Colonic mucosa (tissue), 4 donors: ENCODE measurements around the gene STUB1. TPM values are rescaled to one million over a fixed set of nuclear protein-coding genes. Genes with fewer than 3 reads are reported as not detected.

Experiments used
- DNase-seq: peaks from one replicate; pipeline ENCODE4 v3.0.0-alpha.2; 2020
- H3K27ac ChIP-seq: fragments of 200-600 bp; one replicate; pipeline ENCODE4 v1.8.0; 2021
- H3K27me3 ChIP-seq: fragments of 200-600 bp; one replicate; pipeline ENCODE4 v1.8.0; 2021
- H3K36me3 ChIP-seq: fragments of 200-600 bp; one replicate; pipeline ENCODE4 v1.8.0; 2021
- H3K4me1 ChIP-seq: fragments of 200-600 bp; one replicate; pipeline ENCODE4 v1.8.0; 2021; ENCODE audit warnings: mild to moderate bottlenecking
- H3K4me3 ChIP-seq: fragments of 200-600 bp; one replicate; pipeline ENCODE4 v1.8.0; 2021
- H3K9ac ChIP-seq, 2 donors: one replicate each; pipeline ENCODE4 v1.7.0; 2013; ENCODE audit warnings: control low read depth in 2 of 2, low read depth in 2 of 2, low read length in 2 of 2
- H3K9me3 ChIP-seq: fragments of 200-600 bp; one replicate; pipeline ENCODE4 v1.8.0; 2021
- intact Hi-C: fragments of 100-400 bp; cut with DNase I; formaldehyde crosslinking; loops from one replicate; pipeline ENCODE4 v1.14.1; 2022
- total RNA-seq, 2 donors: library from RNA; stranded (reverse); fragmentation: NEBNext Ultra II Directional in 1 of 2; extraction: Animal tissue kit (Norgen Biotek cat#: 25700) in 1 of 2; gene quantifications; one replicate each; pipeline ENCODE4 v1.2.1, GENCODE V29; 2021
- TF ChIP-seq, protein P1 (sequence below): fragments of 200-600 bp; IDR thresholded peaks from one replicate; pipeline ENCODE4 v1.8.0; 2022; ENCODE audit warnings: antibody characterized with exemption, mild to moderate bottlenecking
- donor health status: healthy.
- donor health status: DM: no; HTN: no; CAD: no.
- donor health status: DM: no; HTN: no; CAD: no.

The STUB1 gene
- total RNA-seq, 2 donors from 2014 or later, result 96.7 to 159 TPM

DNA sequence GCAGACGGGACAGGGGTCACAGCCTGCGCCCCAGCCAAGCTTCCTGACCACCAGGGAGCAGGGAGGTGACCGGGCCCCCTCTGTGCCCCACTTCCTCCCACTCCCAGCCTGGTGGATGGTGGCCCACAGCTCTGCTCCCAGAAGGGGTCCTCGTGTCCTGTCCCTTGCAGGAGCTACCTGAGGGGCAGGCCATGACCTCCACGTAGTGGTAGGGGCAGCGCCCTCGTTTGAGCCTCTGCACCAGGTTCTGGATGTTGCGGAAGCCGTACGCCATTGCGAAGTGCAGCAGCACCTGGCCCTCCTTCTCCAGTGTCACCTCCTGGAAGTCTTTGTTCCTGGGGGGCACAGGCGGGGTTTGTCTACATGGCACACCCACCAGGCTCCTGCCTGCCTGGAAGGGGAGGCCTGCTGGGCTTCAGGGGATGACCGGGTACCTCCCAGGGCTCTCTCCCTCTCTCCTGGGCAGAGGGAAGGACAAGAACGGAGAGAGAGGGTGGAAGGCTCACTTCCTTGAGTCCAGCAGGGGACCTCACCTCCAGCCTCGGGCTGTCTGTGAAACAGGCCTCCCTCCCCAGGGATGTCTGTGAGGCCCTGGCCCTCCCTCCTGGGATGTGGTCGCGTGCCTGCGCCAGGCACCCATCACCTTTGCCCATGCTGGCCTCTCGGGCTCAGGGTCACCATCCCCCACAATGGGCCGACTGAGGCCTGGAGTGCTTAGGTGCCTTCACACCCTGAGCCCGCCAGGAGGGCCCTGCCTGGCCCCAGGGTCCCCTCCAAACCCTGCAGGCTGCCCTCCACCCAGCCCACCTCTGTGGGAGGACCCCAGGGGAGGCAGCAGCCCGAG is 50.7 kb downstream of the STUB1 start:
- no peak overlapping the region for H3K9ac ChIP-seq
- H3K4me1 ChIP-seq, result peaks cover 13% of the 10 kb centered on the region
- H3K27ac ChIP-seq, result no peak overlapping the region
- peaks cover 9% of the 10 kb centered on the region for H3K27me3 ChIP-seq
- TF ChIP-seq, protein P1, sequence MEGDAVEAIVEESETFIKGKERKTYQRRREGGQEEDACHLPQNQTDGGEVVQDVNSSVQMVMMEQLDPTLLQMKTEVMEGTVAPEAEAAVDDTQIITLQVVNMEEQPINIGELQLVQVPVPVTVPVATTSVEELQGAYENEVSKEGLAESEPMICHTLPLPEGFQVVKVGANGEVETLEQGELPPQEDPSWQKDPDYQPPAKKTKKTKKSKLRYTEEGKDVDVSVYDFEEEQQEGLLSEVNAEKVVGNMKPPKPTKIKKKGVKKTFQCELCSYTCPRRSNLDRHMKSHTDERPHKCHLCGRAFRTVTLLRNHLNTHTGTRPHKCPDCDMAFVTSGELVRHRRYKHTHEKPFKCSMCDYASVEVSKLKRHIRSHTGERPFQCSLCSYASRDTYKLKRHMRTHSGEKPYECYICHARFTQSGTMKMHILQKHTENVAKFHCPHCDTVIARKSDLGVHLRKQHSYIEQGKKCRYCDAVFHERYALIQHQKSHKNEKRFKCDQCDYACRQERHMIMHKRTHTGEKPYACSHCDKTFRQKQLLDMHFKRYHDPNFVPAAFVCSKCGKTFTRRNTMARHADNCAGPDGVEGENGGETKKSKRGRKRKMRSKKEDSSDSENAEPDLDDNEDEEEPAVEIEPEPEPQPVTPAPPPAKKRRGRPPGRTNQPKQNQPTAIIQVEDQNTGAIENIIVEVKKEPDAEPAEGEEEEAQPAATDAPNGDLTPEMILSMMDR, result no peak
- H3K36me3 ChIP-seq, result peaks cover 8% of the 10 kb centered on the region
- no peak for DNase-seq
- no peaks in the 10 kb centered on the region for H3K9me3 ChIP-seq
- H3K4me3 ChIP-seq, result no peak overlapping the region
- intact Hi-C loops, result no loop called here

DNA sequence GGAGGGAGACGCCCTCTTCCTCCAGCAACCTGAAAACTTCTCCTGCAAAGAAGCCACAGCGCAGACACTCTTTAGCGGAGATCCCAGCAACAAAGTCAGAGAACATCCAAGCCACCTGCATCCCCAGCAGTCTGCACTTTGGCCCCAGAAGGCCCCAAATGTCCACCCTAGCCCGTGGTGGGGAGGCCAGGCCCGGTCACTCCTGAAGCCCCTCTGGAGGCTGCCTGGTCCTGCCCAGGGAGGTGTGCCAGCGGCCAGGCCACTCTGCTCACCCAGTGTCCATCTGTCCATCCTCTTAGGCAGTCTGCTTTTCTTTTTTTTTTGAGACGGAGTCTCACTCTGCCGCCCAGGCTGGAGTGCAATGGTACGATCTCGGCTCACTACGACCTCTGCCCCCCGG is 52.1 kb downstream of the STUB1 start:
- H3K9ac ChIP-seq, result no peak overlapping the region
- H3K4me3 ChIP-seq, result no peak overlapping the region
- TF ChIP-seq, protein P1, result no peak
- H3K9me3 ChIP-seq, result no peaks in the 10 kb centered on the region
- peaks cover 6% of the 10 kb centered on the region for H3K27me3 ChIP-seq
- DNase-seq, result no peak
- no peak overlapping the region for H3K27ac ChIP-seq
- peaks cover 8% of the 10 kb centered on the region for H3K36me3 ChIP-seq
- intact Hi-C loops, result no loop called here
- peaks cover 10% of the 10 kb centered on the region for H3K4me1 ChIP-seq

Other genes starting within 250 kb of the STUB1 start
- gene CAPN15, start 152.7 kb upstream of the STUB1 start, total RNA-seq, result 100 to 1,000 TPM in 1 of 2 donors, 10 to 100 TPM in 1; 74.6 to 139 TPM
- gene PRR35, start 120.0 kb upstream of the STUB1 start, total RNA-seq, result not detected
- gene NHLRC4, start 113.4 kb upstream of the STUB1 start, total RNA-seq, result under 1 TPM; 0.32 to 0.35 TPM
- gene PIGQ, start 110.4 kb upstream of the STUB1 start, total RNA-seq, result 10 to 100 TPM; 25.6 to 59.3 TPM
- gene RAB40C, start 90.3 kb upstream of the STUB1 start, total RNA-seq, result 10 to 100 TPM; 34.9 to 38.5 TPM
- 1 to 10 TPM in 1 of 2 donors, under 1 TPM in 1; 0.80 to 1.1 TPM for gene WFIKKN1, start 49.4 kb upstream of the STUB1 start, total RNA-seq
- gene METTL26, start 44.1 kb upstream of the STUB1 start, total RNA-seq, result 100 to 1,000 TPM in 1 of 2 donors, 10 to 100 TPM in 1; 43.7 to 102 TPM
- gene MCRIP2, start 38.6 kb upstream of the STUB1 start, total RNA-seq, result 100 to 1,000 TPM; 132 to 158 TPM
- gene WDR90, start 31.0 kb upstream of the STUB1 start, total RNA-seq, result 100 to 1,000 TPM in 1 of 2 donors, 10 to 100 TPM in 1; 25.1 to 122 TPM
- gene RHOT2, start 12.3 kb upstream of the STUB1 start, total RNA-seq, result 100 to 1,000 TPM; 112 to 182 TPM
- 1 to 10 TPM; 4.0 to 5.7 TPM for gene RHBDL1, start 4.7 kb upstream of the STUB1 start, total RNA-seq
- gene JMJD8, start 3.9 kb downstream of the STUB1 start, total RNA-seq, result 10 to 100 TPM; 40.7 to 72.1 TPM
- 10 to 100 TPM in 1 of 2 donors, 1 to 10 TPM in 1; 8.5 to 18.8 TPM for gene WDR24, start 10.0 kb downstream of the STUB1 start, total RNA-seq
- gene FBXL16, start 25.4 kb downstream of the STUB1 start, total RNA-seq, result 1 to 10 TPM; 2.0 to 2.2 TPM
- 10 to 100 TPM; 23.3 to 50.0 TPM for gene METRN, start 34.7 kb downstream of the STUB1 start, total RNA-seq
- 10 to 100 TPM; 42.1 to 83.1 TPM for gene ANTKMT, start 40.7 kb downstream of the STUB1 start, total RNA-seq
- 1 to 10 TPM in 1 of 2 donors, under 1 TPM in 1; 0.37 to 3.7 TPM for gene CCDC78, start 46.0 kb downstream of the STUB1 start, total RNA-seq
- gene HAGHL, start 46.7 kb downstream of the STUB1 start, total RNA-seq, result 10 to 100 TPM in 1 of 2 donors, 1 to 10 TPM in 1; 2.6 to 13.0 TPM
- 10 to 100 TPM; 29.2 to 62.1 TPM for gene CIAO3, start 60.6 kb downstream of the STUB1 start, total RNA-seq
- 1 to 10 TPM; 1.4 to 1.8 TPM for gene MSLN, start 80.3 kb downstream of the STUB1 start, total RNA-seq
- gene RPUSD1, start 108.0 kb downstream of the STUB1 start, total RNA-seq, result 10 to 100 TPM; 17.3 to 35.6 TPM
- 100 to 1,000 TPM in 1 of 2 donors, 10 to 100 TPM in 1; 16.5 to 111 TPM for gene CHTF18, start 108.2 kb downstream of the STUB1 start, total RNA-seq
- under 1 TPM in 1 of 2 donors, not detected in 1; 0.24 TPM for gene GNG13, start 120.3 kb downstream of the STUB1 start, total RNA-seq